HepG2 (cell line): ENCODE results near the gene GPR176. TPM values are rescaled to one million over a fixed set of nuclear protein-coding genes. Genes with fewer than 3 reads are reported as not detected.

Experiments
- ARNT ChIP-seq: fragments of 450-650 bp; IDR thresholded peaks from 2 replicates; pipeline ENCODE4 v1.6.1; 2017
- DMAP1 ChIP-seq: IDR thresholded peaks from 2 replicates; pipeline ENCODE4 v1.6.1; 2016
- ELF3 ChIP-seq: IDR thresholded peaks from 2 replicates; pipeline ENCODE4 v1.6.1; 2016; ENCODE audit warnings: missing genetic modification reagents, missing compliant biosample characterization
- JUN ChIP-seq: sonication (generic); formaldehyde crosslinking; IDR thresholded peaks from 2 replicates; pipeline ENCODE4 v1.4.0; 2020; ENCODE audit warnings: mild to moderate bottlenecking, missing genetic modification reagents
- KDM2A ChIP-seq: sonication (generic); formaldehyde crosslinking; IDR thresholded peaks from 2 replicates; pipeline ENCODE4 v1.4.0; 2020; ENCODE audit warnings: low read depth, missing genetic modification reagents, borderline replicate concordance
- KDM4B ChIP-seq: sonication (generic); formaldehyde crosslinking; IDR thresholded peaks from 2 replicates; pipeline ENCODE4 v1.4.0; 2020; ENCODE audit warnings: missing genetic modification reagents
- MTA1 ChIP-seq: sonication (generic); formaldehyde crosslinking; IDR thresholded peaks from 2 replicates; pipeline ENCODE4 v1.4.0; 2020; ENCODE audit warnings: missing genetic modification reagents, mild to moderate bottlenecking, borderline replicate concordance
- SPEN ChIP-seq: sonication (generic); formaldehyde crosslinking; IDR thresholded peaks from 2 replicates; pipeline ENCODE4 v1.5.1; 2020; ENCODE audit warnings: low read depth, mild to moderate bottlenecking, missing genetic modification reagents
- YEATS2 ChIP-seq: sonication (generic); formaldehyde crosslinking; IDR thresholded peaks from 2 replicates; pipeline ENCODE4 v1.4.0; 2020; ENCODE audit warnings: missing genetic modification reagents, borderline replicate concordance
- ZMYM3 ChIP-seq: sonication (generic); formaldehyde crosslinking; IDR thresholded peaks from 2 replicates; pipeline ENCODE4 v1.5.1; 2020; ENCODE audit warnings: mild to moderate bottlenecking, missing genetic modification reagents
- ZNF235 ChIP-seq: sonication (generic); formaldehyde crosslinking; IDR thresholded peaks from 2 replicates; pipeline ENCODE4 v1.8.1; 2023; ENCODE audit warnings: mild to moderate bottlenecking, missing genetic modification reagents, borderline replicate concordance
- ZNF30 ChIP-seq: sonication (generic); formaldehyde crosslinking; IDR thresholded peaks from 2 replicates; pipeline ENCODE4 v1.5.0; 2020; ENCODE audit warnings: mild to moderate bottlenecking, missing genetic modification reagents
- ZNF550 ChIP-seq: sonication (generic); formaldehyde crosslinking; IDR thresholded peaks from 2 replicates; pipeline ENCODE4 v1.4.0; 2020; ENCODE audit warnings: mild to moderate bottlenecking, missing genetic modification reagents, borderline replicate concordance
- ZNF556 ChIP-seq: sonication (generic); formaldehyde crosslinking; IDR thresholded peaks from 2 replicates; pipeline ENCODE4 v1.4.0; 2020; ENCODE audit warnings: mild to moderate bottlenecking, missing genetic modification reagents, borderline replicate concordance
- polyA plus RNA-seq, 8 experiments: library from polyadenylated mRNA; depleted of rRNA in 3 of 8; stranded (reverse) in 7 of 8; unstranded in 1 of 8; fragments of >200 nt; fragmentation: Illumina TruSeq in 4 of 8; extraction: Trizol in 4 of 8; gene quantifications; 2 replicates each; pipeline versions ENCODE4 v1.2.1 to v1.2.3, GENCODE V29; 2011 to 2016; ENCODE audit warnings: low read depth in 4 of 8, missing spikeins in 1 of 8, mixed read lengths in 1 of 8; ENCODE audit not compliant: insufficient read depth in 1 of 8
- total RNA-seq, 5 experiments: library from RNA; depleted of rRNA; stranded (reverse); fragments of >200 nt; fragmentation: Illumina TruSeq; extraction: Trizol; gene quantifications; 2 replicates each; pipeline ENCODE4 v1.2.3, GENCODE V29; 2016; ENCODE audit warnings: low read depth in 1 of 5
- TF ChIP-seq, protein P1 (sequence below): sonication (generic); formaldehyde crosslinking; IDR thresholded peaks from 2 replicates; pipeline ENCODE4 v1.4.0; 2020; ENCODE audit warnings: missing genetic modification reagents
- TF ChIP-seq, protein P2 (sequence below): sonication (generic); formaldehyde crosslinking; IDR thresholded peaks from 2 replicates; pipeline ENCODE4 v1.4.0; 2020; ENCODE audit warnings: missing genetic modification reagents
- TF ChIP-seq, protein P3 (sequence below): IDR thresholded peaks from 2 replicates; pipeline ENCODE4 v1.6.1; 2016; ENCODE audit warnings: mild to moderate bottlenecking, missing biosample characterization, missing genetic modification reagents
- TF ChIP-seq, protein P4 (sequence below): sonication (generic); formaldehyde crosslinking; IDR thresholded peaks from 2 replicates; pipeline ENCODE4 v1.4.0; 2020; ENCODE audit warnings: missing genetic modification reagents; ENCODE audit errors: not compliant biosample characterization
- TF ChIP-seq, protein P5 (sequence below): fragments of 450-650 bp; IDR thresholded peaks from 2 replicates; pipeline ENCODE4 v1.6.1; 2016

GPR176 gene
- total and polyA plus RNA-seq, 2 of the 13 experiments (the other 11 are each of a cell fraction or from before 2014, with no cell fraction given), result 0.11 to 0.20 TPM

DNA sequence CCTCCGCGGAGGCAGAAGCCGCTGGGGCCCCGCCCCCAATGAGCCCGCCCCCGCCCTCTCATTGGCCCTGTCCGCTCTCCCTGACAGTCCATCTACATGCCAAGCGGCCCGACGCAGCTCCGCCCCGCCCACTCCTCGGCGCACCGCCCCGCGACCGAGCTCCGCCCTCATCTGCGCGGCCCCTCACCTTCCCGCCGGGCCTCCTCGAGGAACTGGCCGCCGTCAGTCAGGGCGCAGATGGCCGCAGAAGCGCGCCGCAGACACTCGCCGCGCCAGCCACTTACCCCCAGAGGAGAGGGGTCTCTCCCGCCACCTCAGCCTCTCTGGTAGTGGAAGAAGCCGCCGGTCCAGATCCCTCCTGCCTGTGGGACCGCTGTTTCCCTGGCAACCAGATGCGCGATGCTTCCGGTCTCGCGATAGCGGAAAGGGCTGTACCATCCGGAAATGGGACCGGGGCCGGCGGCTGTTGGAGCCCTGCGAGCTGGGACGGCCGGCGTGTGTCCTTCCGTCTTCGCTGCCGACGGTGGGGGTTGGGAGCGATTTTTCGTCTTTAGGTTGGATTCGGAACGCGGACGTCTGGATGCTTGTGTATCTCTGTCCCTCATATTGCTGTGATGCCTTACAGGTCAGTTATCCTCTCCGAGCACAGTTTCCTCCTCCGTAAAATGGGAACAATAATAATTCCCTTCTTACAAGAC lies 137.5 kb downstream of the GPR176 start, which contains the start of gene FSIP1 (continued):
- TF ChIP-seq, protein P1, sequence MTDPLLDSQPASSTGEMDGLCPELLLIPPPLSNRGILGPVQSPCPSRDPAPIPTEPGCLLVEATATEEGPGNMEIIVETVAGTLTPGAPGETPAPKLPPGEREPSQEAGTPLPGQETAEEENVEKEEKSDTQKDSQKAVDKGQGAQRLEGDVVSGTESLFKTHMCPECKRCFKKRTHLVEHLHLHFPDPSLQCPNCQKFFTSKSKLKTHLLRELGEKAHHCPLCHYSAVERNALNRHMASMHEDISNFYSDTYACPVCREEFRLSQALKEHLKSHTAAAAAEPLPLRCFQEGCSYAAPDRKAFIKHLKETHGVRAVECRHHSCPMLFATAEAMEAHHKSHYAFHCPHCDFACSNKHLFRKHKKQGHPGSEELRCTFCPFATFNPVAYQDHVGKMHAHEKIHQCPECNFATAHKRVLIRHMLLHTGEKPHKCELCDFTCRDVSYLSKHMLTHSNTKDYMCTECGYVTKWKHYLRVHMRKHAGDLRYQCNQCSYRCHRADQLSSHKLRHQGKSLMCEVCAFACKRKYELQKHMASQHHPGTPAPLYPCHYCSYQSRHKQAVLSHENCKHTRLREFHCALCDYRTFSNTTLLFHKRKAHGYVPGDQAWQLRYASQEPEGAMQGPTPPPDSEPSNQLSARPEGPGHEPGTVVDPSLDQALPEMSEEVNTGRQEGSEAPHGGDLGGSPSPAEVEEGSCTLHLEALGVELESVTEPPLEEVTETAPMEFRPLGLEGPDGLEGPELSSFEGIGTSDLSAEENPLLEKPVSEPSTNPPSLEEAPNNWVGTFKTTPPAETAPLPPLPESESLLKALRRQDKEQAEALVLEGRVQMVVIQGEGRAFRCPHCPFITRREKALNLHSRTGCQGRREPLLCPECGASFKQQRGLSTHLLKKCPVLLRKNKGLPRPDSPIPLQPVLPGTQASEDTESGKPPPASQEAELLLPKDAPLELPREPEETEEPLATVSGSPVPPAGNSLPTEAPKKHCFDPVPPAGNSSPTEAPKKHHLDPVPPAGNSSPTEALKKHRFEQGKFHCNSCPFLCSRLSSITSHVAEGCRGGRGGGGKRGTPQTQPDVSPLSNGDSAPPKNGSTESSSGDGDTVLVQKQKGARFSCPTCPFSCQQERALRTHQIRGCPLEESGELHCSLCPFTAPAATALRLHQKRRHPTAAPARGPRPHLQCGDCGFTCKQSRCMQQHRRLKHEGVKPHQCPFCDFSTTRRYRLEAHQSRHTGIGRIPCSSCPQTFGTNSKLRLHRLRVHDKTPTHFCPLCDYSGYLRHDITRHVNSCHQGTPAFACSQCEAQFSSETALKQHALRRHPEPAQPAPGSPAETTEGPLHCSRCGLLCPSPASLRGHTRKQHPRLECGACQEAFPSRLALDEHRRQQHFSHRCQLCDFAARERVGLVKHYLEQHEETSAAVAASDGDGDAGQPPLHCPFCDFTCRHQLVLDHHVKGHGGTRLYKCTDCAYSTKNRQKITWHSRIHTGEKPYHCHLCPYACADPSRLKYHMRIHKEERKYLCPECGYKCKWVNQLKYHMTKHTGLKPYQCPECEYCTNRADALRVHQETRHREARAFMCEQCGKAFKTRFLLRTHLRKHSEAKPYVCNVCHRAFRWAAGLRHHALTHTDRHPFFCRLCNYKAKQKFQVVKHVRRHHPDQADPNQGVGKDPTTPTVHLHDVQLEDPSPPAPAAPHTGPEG (CRISPR knock-in tag), result 0 out of 2 replicates have a peak, but pooled peaks have one; percentile 22
- TF ChIP-seq, protein P2, sequence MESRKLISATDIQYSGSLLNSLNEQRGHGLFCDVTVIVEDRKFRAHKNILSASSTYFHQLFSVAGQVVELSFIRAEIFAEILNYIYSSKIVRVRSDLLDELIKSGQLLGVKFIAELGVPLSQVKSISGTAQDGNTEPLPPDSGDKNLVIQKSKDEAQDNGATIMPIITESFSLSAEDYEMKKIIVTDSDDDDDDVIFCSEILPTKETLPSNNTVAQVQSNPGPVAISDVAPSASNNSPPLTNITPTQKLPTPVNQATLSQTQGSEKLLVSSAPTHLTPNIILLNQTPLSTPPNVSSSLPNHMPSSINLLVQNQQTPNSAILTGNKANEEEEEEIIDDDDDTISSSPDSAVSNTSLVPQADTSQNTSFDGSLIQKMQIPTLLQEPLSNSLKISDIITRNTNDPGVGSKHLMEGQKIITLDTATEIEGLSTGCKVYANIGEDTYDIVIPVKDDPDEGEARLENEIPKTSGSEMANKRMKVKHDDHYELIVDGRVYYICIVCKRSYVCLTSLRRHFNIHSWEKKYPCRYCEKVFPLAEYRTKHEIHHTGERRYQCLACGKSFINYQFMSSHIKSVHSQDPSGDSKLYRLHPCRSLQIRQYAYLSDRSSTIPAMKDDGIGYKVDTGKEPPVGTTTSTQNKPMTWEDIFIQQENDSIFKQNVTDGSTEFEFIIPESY, result no peak
- TF ChIP-seq JUN (CRISPR knock-in tag) (0 out of 2 replicates have a peak, but pooled peaks have one; percentile 20), ZNF235 (CRISPR knock-in tag) (no peak), KDM4B (CRISPR knock-in tag) (0 out of 2 replicates have a peak, but pooled peaks have one; percentile 51), YEATS2 (CRISPR knock-in tag) (peak; percentile 87), ELF3 (CRISPR knock-in tag) (peak; percentile 90), DMAP1 (CRISPR knock-in tag) (peak; percentile 58; the same call in 1 of the 2 replicates), KDM2A (CRISPR knock-in tag) (peak; percentile 91), ZNF556 (CRISPR knock-in tag) (0 out of 2 replicates have a peak, but pooled peaks have one; percentile 44), ZNF550 (CRISPR knock-in tag) (no peak), ARNT (no peak), MTA1 (CRISPR knock-in tag) (peak; percentile 19; the same call in 1 of the 2 replicates), ZNF30 (CRISPR knock-in tag) (no peak), ZMYM3 (CRISPR knock-in tag) (peak; percentile 83), SPEN (CRISPR knock-in tag) (peak; percentile 48; the same call in 1 of the 2 replicates)
- TF ChIP-seq, protein P3, sequence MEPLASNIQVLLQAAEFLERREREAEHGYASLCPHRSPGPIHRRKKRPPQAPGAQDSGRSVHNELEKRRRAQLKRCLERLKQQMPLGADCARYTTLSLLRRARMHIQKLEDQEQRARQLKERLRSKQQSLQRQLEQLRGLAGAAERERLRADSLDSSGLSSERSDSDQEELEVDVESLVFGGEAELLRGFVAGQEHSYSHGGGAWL (CRISPR knock-in tag), result peak; percentile 51; the same call in 1 of the 2 replicates
- TF ChIP-seq, protein P4, sequence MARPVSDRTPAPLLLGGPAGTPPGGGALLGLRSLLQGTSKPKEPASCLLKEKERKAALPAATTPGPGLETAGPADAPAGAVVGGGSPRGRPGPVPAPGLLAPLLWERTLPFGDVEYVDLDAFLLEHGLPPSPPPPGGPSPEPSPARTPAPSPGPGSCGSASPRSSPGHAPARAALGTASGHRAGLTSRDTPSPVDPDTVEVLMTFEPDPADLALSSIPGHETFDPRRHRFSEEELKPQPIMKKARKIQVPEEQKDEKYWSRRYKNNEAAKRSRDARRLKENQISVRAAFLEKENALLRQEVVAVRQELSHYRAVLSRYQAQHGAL (CRISPR knock-in tag), result no peak
- TF ChIP-seq, protein P5, sequence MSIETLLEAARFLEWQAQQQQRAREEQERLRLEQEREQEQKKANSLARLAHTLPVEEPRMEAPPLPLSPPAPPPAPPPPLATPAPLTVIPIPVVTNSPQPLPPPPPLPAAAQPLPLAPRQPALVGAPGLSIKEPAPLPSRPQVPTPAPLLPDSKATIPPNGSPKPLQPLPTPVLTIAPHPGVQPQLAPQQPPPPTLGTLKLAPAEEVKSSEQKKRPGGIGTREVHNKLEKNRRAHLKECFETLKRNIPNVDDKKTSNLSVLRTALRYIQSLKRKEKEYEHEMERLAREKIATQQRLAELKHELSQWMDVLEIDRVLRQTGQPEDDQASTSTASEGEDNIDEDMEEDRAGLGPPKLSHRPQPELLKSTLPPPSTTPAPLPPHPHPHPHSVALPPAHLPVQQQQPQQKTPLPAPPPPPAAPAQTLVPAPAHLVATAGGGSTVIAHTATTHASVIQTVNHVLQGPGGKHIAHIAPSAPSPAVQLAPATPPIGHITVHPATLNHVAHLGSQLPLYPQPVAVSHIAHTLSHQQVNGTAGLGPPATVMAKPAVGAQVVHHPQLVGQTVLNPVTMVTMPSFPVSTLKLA, result no peak
